Memory B cell (primary cell): ENCODE measurements around the gene CDK11A.
"Not testable (repeated sequence)": the region's sequence is repeated elsewhere in the genome, so short reads cannot be mapped to it uniquely, and the experiment has no call there.

ENCODE experiments used
- ATAC-seq: fragments of 150-1000 bp; cut with Tn5 transposase; 2 replicates; pipeline ENCODE4 v1.10.0; 2021; ENCODE audit warnings: low read depth, mild to moderate bottlenecking, moderate library complexity
- DNase-seq, 2 donors: peaks; one replicate each; pipeline ENCODE4 v3.0.0; 2022; ENCODE audit warnings: low spot score in 2 of 2
- H3K27ac Mint-ChIP-seq: one replicate; pipeline ENCODE4 v1.8.0; 2022; ENCODE audit warnings: mild to moderate bottlenecking, moderate library complexity, mixed read lengths
- H3K27me3 Mint-ChIP-seq: one replicate; pipeline ENCODE4 v1.8.0; 2022; ENCODE audit warnings: mixed read lengths
- H3K36me3 Mint-ChIP-seq: one replicate; pipeline ENCODE4 v1.8.0; 2022; ENCODE audit warnings: mild to moderate bottlenecking, mixed read lengths
- H3K4me1 Mint-ChIP-seq: one replicate; pipeline ENCODE4 v1.8.0; 2022; ENCODE audit warnings: mixed read lengths
- H3K4me3 Mint-ChIP-seq: one replicate; pipeline ENCODE4 v1.8.0; 2022; ENCODE audit warnings: mild to moderate bottlenecking, moderate library complexity, mixed read lengths
- H3K9me3 Mint-ChIP-seq: one replicate; pipeline ENCODE4 v1.8.0; 2022; ENCODE audit warnings: mixed read lengths

CDK11A gene

DNA sequence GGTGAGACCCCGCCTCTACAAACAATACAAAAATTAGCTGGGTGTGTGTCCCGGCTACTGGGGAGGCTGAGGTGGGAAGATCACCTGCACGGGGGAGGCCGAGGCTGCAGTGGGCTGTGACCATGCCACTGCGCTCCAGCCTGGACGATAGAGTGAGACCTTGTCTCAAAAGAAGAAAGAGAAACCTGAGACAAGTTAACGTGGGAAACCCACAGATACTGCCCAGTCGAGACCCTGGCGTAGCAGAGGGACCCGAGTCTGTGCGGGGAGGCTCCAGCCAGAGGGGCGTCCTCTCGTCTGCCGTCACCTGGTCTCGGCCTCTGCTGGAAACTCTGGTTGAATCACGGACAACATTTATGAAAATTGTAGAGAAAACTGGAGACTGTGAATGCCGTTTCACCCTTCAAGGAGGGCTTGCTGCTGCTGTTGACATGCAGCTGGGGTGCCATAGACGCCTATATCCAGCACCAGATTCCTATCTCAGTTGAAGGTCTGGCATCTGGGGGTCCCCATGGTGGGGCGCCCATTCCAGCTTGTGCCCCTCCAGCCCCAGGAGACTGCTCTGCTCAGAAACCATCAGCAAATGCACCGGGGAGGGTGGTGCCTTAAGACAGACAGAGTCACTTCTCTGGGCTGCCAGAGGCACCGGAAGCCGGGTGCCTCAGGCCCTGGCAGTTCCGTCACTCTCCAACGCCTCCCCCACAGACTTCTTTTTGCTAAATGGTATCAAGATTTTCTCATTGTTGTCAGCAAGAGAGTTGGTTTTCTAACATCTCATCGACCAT lies 51.8 kb downstream of the CDK11A start:
- Mint-ChIP-seq H3K27me3 (no peaks in the 10 kb centered on the region), H3K4me3 (no peak overlapping the region), H3K4me1 (no peaks in the 10 kb centered on the region), H3K36me3 (peaks cover 3% of the 10 kb centered on the region), H3K27ac (no peak overlapping the region), H3K9me3 (no peaks in the 10 kb centered on the region)
- DNase-seq = no peak
- no peak for ATAC-seq

DNA sequence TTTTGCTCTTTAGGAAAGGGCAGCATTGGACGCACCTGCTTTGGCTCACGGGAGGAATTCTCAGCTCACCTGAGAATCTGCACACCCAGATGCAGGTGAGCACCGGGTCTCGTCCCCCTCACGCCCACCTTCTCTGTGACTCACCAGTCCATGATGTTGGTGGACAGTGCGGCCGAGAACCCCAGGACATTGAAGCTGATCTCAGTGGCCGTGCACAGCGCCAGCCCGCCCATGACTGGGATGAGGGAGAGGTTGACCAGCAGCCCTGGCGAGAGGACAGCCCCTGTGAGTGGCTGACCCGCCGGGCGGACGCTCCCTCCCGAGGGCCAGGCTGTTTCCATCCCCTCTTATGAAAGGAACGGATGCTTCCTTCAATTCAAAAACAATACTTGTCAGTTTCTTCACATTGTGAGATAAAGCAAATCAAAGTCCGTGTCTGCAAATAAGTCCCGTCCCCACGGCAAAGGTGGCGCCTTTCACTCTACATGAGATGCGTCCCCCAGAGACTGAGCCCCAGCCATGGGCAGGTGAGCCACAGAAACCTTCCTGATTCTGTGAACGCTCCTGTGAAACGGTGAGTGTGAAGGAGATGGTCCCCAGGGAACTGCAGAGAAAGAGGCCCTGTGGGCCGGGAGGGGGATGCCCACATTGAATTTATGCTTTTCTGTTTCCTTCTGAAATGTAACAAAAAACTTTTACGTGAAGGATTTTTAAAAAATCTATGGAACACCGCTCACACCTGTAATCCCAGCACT lies 52.6 kb downstream of the CDK11A start:
- H3K36me3 Mint-ChIP-seq = peaks cover 4% of the 10 kb centered on the region
- no peak for ATAC-seq

DNA sequence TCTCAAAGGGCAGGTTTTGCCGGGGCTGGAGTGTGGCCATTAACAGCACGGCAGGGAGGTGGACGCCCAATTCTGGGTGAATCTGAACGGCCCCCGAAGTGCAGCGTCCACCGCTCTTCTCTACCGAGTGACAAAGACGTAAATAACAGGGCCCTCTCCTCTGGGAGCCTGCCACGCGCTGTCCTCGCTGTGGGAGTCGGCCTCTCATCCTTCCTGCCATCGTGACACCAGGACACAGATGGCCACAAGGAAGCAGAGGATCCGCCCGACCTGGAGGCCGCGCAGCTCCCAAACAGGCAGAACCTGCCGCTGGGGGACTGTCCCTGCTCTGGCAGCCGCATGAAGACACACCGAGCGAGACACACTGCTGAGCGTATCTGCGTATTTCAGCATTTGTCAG lies 53.3 kb downstream of the CDK11A start:
- Mint-ChIP-seq H3K4me3 (no peak overlapping the region), H3K36me3 (peaks cover 6% of the 10 kb centered on the region), H3K9me3 (no peaks in the 10 kb centered on the region), H3K4me1 (no peaks in the 10 kb centered on the region), H3K27ac (no peak overlapping the region), H3K27me3 (no peaks in the 10 kb centered on the region)
- no peak for DNase-seq
- ATAC-seq = no peak

More for the DNA sequence above, 52.6 kb downstream of the CDK11A start:
- DNase-seq = no peak
- no peak overlapping the region for H3K27ac Mint-ChIP-seq
- no peaks in the 10 kb centered on the region for H3K27me3 Mint-ChIP-seq
- no peaks in the 10 kb centered on the region for H3K9me3 Mint-ChIP-seq
- no peak overlapping the region for H3K4me3 Mint-ChIP-seq
- no peaks in the 10 kb centered on the region for H3K4me1 Mint-ChIP-seq

DNA sequence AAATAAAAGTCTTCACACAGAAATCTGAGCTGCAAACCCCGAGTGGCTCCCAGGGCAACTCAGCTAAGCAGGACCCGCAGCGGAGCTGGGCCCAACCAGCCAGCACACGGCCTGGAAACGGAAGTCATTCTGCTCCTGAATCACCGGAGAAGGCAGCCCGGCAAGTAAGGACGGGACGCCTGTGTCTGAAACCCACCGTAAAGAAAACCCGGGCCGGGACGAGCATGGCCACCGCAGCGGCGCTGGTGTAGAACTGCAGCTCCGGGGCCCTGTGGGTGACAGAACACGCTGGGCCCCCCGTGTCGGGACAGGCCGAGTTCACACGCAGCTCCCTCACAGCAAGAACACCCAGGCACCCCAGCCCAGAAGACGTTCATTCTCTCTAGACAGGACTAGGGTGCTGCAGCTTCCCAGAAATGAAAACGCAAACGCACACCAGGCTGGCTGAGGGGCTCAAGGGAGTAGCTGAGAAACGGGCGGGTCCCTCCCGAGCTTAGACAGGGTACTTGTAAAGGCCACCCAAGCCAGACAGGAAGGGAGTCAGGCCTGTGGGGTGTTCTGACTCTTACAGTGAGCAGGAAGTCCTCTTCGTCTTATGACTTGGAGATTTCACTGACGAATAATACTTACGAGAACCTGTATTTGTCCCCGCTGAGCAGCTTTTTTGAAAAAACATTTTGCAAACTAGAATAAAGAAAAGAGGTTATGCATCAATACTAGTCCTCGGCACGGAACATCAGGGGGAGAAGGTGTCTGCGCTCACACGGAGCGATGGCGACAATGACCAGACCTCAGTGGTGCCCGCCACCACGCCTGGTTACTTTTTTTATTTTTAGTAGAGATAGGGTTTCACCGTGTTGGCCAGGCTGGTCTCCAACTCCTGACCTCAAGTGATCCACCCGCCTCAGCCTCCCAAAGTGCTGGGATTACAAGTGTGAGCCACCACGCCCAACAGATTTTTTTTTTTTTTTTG lies 54.4 kb downstream of the CDK11A start:
- Mint-ChIP-seq H3K36me3 (peaks cover 6% of the 10 kb centered on the region), H3K4me3 (no peak overlapping the region), H3K27ac (no peak overlapping the region), H3K9me3 (no peaks in the 10 kb centered on the region), H3K4me1 (no peaks in the 10 kb centered on the region), H3K27me3 (no peaks in the 10 kb centered on the region)
- DNase-seq (no peak), ATAC-seq (no peak)

DNA sequence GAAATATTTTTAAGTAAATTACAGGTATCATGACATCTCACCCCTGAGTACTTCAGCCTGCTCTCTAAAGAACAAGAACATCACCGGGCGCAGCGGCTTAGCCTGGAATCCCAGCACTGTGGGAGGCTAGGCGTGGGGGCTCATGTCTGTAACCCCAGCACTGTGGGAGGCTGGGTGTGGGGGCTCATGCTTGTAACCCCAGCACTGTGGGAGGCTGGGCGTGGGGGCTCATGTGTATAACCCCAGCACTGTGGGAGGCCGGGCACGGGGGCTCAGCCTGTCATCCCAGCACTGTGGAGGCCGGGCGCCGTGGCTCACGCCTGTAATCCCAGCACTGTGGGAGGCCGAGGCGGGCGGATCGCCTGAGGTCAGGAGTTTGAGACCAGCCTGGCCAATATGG lies 57.6 kb downstream of the CDK11A start:
- ATAC-seq (no peak), DNase-seq (no peak)
- no peak overlapping the region for H3K27ac Mint-ChIP-seq
- H3K9me3 Mint-ChIP-seq = no peaks in the 10 kb centered on the region
- no peaks in the 10 kb centered on the region for H3K27me3 Mint-ChIP-seq
- H3K4me1 Mint-ChIP-seq = no peaks in the 10 kb centered on the region
- H3K36me3 Mint-ChIP-seq = peaks cover 5% of the 10 kb centered on the region
- H3K4me3 Mint-ChIP-seq = no peak overlapping the region

DNA sequence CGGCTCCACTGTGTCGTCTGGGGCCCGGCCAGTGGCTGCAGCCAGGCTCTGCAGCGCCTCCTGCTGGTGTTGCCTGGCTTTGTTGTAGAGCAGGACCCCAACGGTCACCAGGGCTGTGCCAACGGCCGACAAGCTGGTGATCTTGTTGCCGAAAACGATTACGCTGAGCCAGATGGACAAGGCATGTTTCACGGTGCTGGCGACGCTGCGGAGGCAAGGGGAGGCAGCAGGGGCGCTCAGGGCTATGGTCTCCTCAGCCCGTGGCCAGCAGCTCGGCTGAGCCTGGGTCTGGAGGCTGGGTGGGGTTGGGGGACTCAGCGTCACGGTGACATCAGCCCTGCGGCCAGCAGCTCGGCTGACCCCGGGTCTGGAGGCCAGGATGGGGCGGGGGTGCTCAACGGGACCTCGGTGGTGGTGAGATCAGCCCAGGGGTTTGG lies 58.3 kb downstream of the CDK11A start:
- H3K4me3 Mint-ChIP-seq = no peak overlapping the region
- no peaks in the 10 kb centered on the region for H3K27me3 Mint-ChIP-seq
- H3K4me1 Mint-ChIP-seq = no peaks in the 10 kb centered on the region
- DNase-seq (no peak), ATAC-seq (no peak)
- no peak overlapping the region for H3K27ac Mint-ChIP-seq
- peaks cover 5% of the 10 kb centered on the region for H3K36me3 Mint-ChIP-seq
- H3K9me3 Mint-ChIP-seq = no peaks in the 10 kb centered on the region

DNA sequence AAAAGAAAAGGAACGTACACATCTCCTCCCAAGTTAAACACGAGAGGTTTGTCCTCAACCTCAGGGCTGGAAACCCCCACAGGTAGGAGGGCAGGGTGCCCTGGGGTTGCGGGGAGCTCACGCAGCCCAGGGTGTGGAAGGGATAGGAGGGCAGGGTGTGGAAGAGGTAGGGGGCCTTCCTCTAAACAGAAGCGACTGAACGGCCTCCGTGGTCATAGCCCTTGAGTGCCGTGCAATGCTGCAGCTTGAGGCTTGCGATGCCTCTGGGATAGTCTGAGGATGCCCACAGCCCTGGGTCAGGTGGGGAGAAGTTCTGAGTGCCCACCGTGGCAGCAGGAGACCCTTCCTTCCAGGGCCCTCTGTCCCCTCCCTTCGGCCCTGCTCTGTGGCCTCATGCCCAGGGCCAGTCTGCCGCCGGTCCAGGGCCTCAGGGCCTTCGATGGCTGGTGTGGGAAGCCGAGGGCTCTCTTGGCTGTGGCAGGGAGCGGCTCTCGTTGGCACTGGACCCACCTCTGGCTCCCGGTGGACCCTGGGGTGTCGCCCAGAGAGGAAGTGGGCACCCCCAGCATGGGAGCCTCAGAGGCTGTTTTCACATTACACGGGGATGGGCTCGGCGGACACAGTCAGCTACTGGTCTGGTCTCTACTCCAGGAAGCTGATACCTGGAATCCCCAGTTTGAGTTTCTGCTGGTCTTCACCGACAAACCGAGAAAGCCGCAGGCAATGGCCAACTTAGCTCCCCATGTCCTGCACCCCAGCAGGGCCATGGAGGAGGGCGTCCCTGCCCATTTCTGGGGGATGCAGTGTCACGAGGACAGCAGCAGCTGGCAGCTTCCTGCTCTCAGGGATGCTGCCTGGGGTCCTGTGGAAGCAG lies 59.0 kb downstream of the CDK11A start:
- Mint-ChIP-seq H3K4me1 (no peaks in the 10 kb centered on the region), H3K36me3 (peaks cover 5% of the 10 kb centered on the region), H3K9me3 (no peaks in the 10 kb centered on the region), H3K27ac (no peak overlapping the region), H3K27me3 (no peaks in the 10 kb centered on the region), H3K4me3 (no peak overlapping the region)
- no peak for ATAC-seq
- DNase-seq = no peak

DNA sequence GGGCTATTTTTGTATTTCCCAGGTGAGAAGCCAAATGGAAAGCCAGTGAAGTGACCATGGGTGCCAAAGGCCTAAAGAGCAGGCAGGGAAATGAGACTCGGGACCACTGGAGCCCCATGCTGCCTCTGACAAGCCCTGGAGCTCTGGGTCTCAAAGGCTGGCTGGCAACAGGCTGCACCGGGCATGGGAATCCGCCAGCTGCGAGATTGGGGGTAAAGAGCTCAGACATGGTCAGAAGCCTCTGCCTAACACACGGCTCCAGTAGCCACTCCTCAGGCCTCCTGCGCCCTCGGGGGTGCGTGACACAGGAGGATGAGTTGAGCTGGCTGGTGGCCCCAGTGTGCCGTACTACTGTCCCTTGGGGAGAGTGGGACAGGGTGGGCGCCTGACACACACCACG lies 59.8 kb downstream of the CDK11A start:
- H3K9me3 Mint-ChIP-seq, H3K4me3 Mint-ChIP-seq, DNase-seq, ATAC-seq, H3K4me1 Mint-ChIP-seq, H3K27me3 Mint-ChIP-seq, H3K36me3 Mint-ChIP-seq, H3K27ac Mint-ChIP-seq: not testable (repeated sequence)

DNA sequence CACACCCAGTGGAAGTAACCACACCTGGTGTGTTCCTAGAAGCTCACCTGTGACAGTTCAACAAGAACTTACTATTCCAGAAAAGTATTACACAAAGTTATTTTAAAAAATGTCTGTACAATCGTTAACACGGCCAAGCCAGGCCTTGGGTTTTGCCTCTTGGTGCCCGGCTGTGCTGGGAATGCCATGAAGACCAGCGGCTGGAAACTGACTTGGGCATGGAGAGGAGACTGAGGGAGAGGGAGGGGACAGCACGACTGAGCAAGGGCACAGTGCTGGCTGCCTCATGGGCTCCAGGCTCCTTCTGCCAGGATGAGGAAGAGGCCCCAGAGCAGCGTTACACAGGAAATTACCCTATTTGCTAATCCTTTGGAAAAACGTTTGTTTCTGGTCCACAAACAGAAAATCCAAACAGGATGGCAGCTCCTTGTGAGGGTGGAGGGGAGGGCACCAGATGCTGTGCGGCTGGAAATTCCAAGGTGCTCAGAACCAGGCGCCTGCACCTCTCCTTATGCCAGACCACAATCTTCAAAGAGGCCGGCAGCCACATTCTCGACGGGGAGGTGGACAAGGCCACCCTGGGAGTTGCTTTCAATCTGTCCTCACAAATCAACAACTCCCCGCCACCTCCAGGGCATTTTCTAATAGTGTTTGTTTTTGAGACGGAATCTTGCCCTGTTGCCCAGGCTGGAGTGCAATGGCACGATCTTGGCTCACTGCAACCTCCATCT lies 61.2 kb downstream of the CDK11A start:
- H3K4me3 Mint-ChIP-seq, H3K36me3 Mint-ChIP-seq, H3K27me3 Mint-ChIP-seq, H3K4me1 Mint-ChIP-seq, DNase-seq, ATAC-seq, H3K9me3 Mint-ChIP-seq: not testable (repeated sequence)
- H3K27ac Mint-ChIP-seq = peak overlapping the region; percentile 68

DNA sequence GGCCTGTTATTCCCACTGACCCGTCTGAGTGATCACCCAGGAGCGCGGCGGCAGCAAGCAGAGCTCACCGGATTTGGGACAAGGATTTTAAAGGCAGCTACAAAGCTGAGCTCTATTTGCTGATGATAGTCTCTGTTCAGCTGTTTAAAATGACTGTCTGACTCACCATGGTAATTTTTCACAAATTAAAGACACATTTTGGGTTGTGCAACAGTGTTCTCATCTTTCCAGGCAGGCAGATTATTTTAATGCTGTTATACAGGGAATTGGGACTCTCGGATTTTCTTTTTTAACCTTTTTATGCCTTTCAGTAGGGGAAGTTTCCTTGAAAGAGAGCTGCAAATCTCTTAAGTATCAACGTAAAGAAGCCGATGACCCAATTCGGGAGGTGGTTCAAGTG lies 61.8 kb downstream of the CDK11A start:
- H3K27me3 Mint-ChIP-seq, DNase-seq, ATAC-seq, H3K36me3 Mint-ChIP-seq, H3K9me3 Mint-ChIP-seq, H3K4me3 Mint-ChIP-seq, H3K4me1 Mint-ChIP-seq: not testable (repeated sequence)
- H3K27ac Mint-ChIP-seq = peak overlapping the region; percentile 68

DNA sequence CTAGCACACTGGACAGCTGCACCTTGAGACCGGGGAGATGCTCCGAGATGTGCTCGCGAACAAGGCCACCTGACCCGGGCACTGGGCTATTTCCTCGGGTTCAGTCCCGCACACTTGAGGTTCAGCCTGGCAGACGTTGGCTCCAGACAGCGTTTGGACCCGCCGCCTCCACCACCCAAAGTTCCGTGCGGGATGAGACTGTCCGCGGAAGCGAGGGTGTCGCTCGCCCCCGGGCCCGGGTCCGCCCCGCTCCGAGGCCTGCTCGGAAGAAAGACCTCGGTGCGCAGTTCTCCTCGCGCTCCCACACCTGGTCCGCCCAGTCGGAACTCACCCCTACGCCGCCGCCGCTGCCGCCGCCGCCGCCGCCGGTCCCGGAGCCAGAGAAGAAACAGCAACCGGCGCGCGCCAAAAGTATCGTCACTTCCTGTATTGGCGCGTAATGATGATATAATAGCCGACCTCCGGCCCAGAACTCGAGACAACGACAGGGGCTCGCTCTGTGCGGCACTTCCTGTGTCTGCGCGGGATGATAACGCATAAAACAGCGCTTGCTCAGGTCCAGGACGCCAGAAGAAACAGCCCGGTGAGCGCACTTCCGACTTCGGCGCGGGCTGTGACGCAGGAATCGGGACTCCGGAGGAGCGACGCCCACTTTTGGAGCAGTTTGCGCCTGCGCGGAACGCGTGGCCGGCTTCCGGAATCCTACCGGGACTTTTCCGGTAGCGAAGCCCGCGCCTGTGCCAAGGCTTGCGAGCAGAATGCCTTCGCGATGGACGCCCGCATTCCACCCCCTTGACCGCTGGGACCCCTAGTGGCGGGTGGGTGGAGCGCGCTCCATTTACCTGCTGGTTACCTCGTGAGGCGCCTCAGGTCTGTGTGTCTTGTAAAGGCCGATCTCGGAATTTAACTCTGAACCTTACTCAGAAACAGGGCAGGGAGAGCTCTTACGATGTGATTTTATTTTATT lies 65.3 kb downstream of the CDK11A start, which contains the start of gene CDK11B:
CDK11B (minus strand) TSS at position 422 of the 967 bp plus-strand sequence. CDS start 1,519 bp downstream, outside the sequence.
- Mint-ChIP-seq H3K27ac (peak within 1 kb of the TSS; percentile 98), H3K4me3 (peak within 1 kb of the TSS; percentile 95)
- DNase-seq = peak; percentile 86 to 92
- H3K27me3 Mint-ChIP-seq, H3K36me3 Mint-ChIP-seq, H3K4me1 Mint-ChIP-seq, H3K9me3 Mint-ChIP-seq: not testable (repeated sequence)
- peak; percentile 89 for ATAC-seq
